GM18520 (cell line): ENCODE measurements around the gene GIT1.
A peak's percentile ranks its signal among the peaks of the same experiment; 100 is the strongest.
"Not testable (repeated sequence)": the region's sequence is repeated elsewhere in the genome, so short reads cannot be mapped to it uniquely, and the experiment has no call there.

ENCODE experiments used
- ATAC-seq: cut with Tn5 transposase; IDR thresholded peaks from one replicate; pipeline ENCODE4 v1.9.1; 2021; ENCODE audit not compliant: unreplicated experiment

Gene GIT1

DNA sequence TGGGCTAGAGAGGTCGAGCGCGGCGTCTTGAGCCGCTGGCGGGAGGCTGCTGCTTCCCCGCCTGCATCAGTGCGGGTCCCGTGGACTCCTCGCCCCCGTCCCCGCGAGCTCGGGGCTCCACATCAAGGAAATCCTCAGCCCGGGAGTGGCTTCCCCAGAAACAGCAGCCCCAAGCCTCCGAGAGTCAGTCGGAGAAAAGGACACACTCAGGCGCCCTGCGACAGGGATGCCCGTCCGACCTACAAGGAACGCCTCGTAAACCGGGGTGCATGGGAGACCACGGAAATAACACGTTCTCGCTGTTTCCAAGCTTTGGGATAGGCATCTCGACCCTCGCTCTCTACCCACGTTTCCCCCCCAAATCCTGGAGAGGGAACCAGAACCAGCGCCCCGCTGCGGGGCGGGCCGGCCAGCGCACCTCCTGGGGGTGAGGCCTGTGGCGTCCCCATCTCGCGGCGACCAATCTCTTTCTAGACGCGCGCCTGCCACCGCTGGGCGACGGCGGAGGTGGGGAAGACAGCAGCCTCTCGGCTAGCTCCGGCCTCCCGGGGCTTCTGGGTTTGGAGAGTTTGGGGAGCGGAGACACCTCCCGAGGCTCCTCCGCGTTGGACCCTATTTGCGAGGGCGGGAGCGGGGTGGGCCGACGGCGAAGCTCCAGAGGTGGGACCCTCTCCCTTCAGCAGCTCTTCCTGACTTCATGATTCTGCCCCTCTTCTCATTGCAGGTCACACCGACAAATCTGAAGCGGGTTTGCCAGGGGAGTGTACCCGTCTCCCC, 21.7 kb downstream of the GIT1 start:
- ATAC-seq, result peak; percentile 32

DNA sequence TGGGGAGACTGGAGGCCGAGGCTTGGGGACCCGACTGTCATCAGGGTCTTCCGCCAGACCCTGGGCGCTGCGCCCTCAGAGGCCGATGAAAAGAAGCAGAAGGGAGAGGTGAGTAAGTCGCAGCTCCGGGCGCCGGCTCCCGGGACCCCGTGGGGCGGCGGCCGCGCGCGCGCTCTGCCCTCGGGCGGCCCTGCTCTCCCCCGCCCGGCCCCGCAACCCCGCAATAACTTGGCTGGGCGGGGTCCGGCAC, 22.2 kb downstream of the GIT1 start:
- ATAC-seq, result no peak

DNA sequence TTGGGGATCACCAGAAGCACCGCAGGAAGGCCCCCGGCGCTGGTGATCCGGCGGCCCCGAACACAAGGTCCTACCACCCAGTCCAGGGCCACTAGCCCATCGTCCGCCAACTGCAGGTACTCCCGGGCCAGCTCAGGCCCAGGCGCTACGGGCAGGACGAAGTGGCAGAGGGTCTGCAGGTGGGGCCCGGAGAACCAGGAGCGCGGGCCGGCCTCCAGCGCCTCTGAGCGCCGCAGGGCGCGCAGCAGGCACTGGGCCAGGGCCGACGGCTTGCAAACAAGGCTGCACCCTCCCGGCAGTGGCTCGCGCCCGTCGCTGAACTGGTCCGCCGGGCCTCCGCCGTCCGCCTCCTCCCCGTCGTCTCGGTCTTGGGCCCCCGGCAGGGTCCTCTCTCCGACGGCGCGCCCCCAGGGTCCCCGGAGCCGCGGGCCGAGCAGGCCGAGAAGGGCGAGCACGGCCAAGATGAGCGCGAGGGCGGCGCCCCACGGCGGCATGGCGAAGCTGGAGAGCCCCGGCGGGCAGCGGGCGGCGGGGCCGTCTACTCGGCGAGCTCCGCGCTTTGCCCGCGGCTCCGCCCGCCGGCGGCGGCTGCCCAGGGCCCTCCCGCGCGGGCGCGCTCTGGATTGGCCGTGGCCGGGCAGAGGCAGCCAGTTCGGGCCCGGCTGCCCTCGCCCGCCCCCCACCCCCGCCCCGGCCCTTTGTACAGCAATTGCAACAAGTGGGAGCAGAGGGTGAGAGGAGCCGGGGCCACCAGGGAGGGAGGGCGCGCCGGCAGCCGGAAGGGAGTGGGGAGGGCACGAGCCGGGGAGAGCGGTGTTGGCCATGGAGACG, 22.8 kb downstream of the GIT1 start, which contains the start of gene ABHD15:
TSS of gene ABHD15 (minus strand) at position 565 of the 831 bp plus-strand sequence. CDS start at position 494, 71 bp downstream.
- no peak for ATAC-seq

DNA sequence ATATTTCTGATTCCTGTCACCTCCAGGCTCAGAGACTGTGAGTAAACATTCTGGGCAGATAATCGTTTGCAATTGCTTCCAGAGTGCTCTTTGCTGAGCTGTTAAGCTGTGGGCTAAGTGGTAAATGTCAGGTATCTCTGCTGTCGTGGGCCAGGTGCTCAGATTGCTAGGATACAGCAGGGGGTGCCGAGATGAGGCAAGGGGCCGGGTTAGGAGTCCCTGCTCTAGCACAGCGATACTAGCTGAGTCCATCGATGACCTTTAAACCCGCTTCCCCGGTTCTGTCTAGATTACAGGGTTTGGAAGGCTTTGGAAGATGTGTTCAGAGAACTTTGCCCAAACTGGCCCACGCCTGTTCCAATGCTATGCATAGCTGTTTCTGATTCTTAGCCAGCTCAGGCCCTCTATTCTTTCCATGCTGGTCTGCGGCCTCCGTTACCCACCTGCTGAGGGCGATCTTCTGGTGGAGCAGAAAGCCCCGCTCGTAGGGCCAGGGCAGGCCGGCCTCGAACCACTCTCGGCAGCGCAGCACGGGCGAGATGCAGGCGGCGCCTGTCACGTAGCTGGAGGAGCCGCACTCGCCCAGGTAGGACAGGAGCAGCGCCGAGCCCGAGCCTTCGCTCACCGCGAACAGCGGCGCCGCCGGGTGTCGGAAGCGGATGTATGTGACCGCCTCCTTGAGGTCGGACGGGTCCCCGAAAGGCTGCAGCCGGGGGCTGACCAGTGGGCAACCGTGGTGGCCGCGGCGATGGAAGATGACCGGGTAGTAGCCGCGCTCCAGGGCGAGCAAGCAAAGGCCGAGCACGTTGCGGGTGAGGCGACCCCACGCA, 23.6 kb downstream of the GIT1 start:
- ATAC-seq, result no peak

DNA sequence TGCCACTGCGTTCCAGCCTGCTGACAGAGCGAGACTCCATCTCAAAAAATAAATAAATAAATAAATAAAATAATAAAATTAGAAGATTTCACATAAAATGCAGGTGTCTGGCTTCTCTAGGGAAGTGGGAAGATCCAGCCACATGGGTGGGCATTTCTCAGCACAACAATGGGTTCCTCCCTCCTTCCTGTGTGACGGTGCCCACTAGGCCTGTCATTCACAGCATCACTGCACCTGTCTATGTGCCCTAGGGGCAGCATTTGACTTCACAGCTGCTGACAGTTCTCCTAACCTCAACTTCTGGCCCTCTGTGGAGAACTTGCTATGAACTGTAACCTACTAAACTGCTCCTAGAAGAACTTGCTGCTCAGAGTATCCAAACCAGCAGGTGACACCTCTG, 25.6 kb downstream of the GIT1 start:
- no peak for ATAC-seq

DNA sequence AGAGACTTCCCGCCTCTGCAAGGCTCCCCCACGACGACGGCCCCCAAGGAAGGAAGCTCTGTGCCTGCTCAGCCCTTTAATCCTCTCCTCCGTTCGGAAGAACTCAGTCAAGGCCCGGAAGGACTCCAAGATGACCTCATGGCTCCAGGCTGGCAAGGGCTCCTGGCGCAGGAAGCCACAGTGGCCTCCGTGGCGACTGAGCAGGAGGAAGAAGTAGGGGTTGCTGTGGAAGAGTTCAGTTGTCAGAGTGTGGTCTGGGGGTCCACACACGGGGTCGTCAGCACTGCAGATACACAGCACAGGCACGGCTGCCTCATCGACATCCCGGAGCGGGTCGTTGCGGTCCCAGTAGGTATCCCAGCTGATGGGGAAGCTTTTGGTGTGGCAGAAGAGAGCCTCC, 26.8 kb downstream of the GIT1 start:
- ATAC-seq, result no peak

DNA sequence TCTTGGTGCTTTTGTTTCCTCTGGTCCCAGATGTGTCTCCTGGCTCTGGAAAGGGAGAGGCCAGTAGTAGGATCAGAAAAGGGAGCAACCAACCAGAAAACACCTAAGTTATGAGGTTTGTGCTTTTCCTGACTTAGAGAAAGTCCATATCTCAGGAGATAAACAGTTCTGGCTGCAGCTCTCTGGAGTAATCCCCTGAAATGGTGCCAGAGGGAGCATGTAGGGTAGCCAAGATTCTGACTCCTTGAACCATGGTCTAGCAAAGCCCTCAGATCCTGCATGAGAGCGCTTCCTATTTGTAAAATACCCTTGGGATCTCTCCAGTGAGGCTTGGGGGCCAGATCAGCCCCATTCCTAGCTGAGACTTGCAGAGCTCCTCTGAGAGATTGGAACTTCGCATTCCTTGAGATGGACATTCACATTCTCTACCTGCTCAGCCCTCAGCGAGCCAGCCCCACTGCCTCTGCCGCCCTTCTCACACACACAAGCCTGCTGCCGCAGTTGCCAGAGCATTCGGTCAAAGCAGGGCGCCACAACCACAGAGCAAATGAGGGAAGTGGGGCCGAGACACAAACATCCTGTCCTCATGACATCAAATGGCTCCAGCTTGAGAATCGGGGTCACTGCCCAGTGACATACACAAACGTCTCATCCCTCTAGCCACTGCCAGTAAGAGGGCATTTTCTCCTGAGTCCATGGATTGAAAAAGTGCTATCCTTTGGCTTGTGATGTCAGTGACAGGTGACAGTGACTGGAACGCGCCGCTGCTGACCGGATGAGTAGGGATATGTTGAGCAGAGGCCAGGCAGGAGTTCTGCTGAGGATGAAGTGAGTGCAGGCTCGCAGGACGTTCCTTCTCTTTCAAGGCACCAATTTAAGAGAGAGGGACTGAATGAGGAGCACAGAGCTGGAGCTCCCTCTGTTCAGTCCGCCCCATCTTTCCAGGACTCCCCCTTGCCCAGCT, 27.6 kb downstream of the GIT1 start:
- no peak for ATAC-seq

DNA sequence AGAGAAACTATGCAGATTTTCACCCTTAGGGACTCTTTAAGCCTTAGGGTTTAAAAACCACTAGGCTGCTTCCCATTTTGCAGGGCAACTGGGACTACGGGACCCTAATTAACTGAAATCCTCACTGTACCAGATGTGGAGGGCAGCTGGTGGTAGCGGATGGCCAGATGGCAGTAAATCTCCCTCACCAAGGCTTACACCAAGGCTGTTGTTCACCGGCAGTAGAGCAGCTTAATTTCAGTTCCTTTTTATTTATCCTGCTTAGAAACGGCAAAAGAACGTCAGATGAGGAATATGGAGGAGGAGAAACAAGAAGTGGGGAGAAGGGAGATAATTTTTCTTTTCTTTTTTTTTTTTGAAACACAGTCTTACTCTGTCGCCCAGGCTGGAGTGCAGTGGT, 29.1 kb downstream of the GIT1 start:
- ATAC-seq, result no peak

DNA sequence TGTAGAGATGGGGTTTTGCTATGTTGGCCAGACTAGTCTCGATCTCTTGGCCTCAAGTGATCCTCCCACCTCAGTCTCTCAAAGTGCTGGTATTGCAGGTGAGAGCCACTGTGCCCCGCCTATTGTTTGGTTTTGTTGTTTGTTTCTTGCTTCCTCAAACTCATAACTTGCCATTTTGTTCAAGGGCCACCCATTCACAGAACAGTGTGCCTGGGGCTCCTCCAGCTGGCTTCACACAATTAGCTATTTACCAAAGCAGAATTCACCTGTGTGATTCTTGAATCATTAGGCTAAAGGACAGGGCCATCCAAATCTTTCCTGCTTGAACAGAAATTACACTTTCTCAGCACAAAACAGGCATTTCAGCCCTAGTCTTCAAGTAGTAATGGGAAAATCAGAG, 29.8 kb downstream of the GIT1 start:
- ATAC-seq, result no peak

DNA sequence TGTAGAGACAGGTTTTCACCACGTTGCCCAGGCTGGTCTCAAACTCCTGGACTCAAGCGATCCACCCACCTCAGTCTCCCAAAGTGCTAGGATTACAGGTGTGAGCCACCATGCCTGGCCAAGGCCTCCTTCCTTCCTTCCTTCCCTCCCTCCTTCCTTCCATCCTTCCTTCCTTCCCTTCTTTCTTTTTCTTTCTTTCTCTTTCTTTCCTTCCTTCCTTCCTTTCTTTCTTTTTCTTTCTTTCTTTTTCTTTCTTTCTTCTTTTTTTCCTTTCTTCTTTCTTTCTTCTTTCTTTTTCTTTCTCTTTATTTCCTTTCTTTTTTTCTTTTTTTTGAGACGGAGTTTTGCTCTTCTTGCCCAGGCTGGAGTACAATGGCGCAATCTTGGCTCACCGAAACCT, 31.3 kb downstream of the GIT1 start:
- ATAC-seq, result not testable (repeated sequence)

DNA sequence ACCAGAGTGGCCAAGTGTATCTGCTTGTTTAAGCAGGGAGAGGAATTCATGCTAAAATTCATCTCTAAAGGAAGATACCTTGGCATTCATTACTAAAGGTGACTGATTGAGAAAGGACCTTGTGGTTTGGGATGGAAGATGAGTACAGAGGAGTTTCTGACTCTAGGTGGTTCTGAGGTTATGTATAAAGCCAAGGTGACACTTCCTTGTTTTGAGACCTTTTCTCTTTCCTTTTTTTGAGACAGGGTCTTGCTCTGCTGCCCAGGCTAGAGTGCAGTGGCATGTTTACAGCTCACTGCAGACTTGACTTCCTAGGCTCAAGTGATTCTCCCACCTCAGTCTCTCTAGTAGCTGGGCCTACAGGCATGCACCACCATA, 31.7 kb downstream of the GIT1 start:
- no peak for ATAC-seq

DNA sequence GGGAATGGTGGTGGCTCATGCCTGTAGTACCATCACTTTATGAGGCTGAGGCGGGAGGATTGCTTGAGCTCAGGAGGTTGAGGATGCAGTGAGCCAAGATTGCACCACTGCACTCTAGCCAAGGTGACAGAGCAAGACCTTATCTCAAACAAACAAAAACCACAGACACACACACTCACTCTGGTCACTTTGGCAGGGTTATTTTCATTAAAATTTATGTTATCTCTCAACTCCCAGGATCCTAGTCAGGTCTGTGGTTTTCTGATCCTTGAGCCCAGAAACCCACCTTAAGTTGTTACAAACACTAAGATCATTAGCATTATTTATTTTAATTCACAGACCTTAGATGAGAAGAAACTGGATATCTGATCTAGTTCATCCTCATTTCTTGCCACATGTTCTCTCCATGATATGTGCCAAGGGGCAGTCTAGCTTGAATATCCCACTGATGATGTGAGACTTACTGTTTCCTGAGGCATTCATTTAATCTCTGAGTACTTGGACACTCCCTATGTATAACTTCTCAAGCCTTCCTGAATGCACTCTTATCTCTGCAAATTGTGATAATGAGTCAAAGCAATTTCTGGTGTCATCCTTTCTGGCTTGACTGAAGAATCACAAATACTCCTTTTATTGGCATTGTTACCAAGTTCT, 32.2 kb downstream of the GIT1 start:
- ATAC-seq, result no peak

DNA sequence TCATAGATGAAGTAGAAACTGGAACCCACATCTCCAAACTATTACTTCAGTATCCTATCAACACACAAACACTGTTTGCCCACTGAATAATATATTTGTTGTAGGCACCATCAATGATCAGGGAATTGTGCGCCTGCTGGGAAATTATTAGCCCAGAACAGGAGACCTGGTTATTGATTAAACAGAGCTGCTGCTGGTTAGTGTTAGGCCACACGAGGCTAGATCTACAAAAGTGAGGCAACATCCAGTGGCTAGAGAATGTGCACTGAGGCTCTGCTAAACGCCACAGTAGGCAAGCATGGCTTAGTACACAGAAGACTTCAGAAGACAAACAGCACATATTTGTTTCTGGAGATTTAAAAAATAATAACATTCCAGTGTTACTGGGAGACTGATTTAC, 33.6 kb downstream of the GIT1 start:
- no peak for ATAC-seq

DNA sequence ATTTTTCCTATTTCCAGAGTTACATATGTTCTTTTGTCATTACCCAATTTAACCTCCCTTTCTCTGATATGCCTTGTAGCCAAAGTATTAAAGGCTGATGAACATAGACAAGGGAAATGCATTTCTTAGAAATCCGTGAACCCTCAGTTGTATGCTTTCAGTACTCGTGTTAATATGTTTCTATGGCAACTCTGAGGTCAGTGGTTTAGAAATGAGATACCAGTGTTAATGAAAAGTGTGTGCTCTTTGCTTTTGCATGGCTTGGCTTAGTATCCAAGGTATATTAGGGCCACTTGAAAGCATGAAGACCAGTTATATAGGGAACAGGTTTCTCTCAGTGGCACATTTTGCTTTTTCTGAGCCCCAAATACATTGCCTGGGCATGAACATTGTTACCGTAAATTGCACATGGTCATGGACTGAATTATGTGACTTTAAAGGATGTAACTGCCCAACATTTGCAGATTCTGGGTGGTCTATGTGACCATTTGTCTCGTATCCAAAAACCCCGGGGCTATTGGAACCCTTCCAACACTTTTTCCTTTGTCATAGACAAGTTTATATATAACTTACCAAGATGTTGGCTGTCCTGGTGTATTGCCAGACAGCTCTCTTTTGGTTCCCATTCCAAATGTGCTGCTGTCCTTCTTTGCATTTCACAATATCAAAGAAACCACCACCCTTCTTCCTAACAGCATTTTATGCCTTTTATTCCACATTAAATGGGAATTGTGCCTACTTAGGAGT, 40.1 kb downstream of the GIT1 start:
- no peak for ATAC-seq

DNA sequence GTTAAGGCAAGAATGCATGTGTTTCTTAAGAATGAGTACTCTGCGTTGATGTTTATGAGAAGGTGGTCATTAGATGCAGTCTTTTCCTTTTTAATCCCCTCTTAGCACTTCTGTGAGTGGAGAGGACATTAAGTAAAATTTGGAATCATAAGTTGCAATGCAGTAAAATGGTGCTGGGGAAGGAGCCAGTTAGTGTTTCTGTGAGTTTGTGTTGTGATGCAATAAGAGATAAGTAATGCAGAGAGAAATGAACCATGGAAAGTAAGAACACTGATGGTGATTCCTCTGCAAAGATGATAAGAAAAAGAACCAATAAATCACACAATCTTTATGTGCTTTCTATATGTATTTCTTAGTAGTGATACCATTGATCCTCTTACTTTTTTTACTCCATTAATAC, 42.6 kb downstream of the GIT1 start:
- no peak for ATAC-seq

DNA sequence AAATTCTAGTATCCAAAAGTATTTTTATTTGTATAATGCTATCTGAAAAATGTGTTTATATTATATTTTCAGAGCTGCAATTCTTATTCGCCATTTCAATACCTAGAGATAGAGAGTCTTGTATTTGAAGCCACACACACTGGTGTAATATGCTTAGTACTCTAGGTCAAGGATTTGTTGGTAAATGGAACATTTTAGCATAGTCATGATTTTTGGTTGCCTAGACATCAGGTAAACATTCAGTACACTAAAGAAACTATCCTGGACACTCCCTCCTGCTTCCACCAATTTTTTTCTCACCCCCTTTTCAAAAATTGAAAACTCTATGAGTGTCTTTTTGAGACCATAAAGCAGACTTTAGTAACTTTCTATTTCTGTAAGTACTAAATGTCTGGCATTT, 43.4 kb downstream of the GIT1 start:
- ATAC-seq, result no peak

DNA sequence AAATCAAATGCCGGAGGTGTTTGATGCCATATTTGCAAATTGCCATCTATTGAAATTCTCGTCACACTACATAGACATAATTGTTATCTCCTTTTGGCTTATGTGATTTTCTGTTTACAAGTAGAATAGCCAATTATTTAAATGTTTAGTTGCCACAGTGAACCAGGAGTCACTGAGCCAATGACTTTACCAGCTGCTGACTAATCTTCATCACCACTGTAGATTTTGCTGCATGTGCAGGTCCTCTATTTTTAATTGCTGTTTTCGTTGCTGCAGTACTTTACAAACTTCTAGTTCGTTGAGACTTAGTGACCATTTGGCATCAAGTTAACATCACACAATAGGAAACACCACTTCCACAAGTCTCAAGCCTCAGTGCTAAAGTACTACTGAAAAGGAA, 45.4 kb downstream of the GIT1 start:
- no peak for ATAC-seq

DNA sequence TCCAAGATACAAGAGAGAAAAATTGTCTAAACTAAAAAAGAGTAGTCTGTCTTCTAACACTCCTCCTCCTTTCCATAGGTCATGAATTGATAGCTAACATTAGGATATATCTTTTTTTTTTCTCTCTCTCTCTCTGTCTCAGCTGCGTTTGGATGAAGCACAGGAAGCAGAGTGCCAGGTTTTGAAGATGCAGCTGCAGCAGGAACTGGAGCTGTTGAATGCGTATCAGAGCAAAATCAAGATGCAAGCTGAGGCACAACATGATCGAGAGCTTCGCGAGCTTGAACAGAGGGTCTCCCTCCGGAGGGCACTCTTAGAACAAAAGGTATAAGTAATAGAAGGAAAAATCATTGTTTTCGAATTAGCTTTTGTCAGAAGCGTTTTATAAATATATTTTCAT, 55.5 kb downstream of the GIT1 start:
- no peak for ATAC-seq

DNA sequence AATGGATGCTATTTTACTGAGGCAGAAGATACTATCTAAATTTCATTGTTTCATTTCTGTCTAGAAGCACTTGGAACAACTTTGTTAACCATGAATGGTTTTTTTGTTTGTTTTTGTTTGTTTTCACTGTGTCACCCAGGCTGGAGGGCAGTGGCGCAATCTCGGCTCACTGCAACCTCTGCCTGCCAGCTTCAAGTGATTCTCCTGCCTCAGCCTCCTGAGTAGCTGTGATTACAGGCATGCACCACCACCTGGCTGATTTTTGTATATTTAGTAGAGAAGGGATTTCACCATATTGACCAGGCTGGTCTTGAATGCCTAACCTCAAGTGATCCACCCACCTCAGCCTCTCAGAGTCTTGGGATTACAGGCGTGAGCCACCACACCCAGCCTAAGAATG, 63.1 kb downstream of the GIT1 start:
- no peak for ATAC-seq
